Measurements from ENCODE around the gene ALG9.

- no peak for TF ChIP-seq CTCF (IDR thresholded peaks at IDR 0.05)
- TF ChIP-seq POLR2A (IDR thresholded peaks at IDR 0.05), result no peak
Observed at GRCh38 chr11:111851067-111851466, 20.3 kb downstream of the ALG9 start.

All from tibial nerve (tissue), 3 donors.